ENCODE measurements around the gene C1orf35. TPM values are rescaled to one million over a fixed set of nuclear protein-coding genes. Genes with fewer than 3 reads are reported as not detected.
A peak's percentile ranks its signal among the peaks of the same experiment; 100 is the strongest.

The C1orf35 gene
- total and polyA plus RNA-seq, 9 of the 15 experiments (the other 6 are each of a cell fraction or from before 2014, with no cell fraction given): 3.2 to 48.7 (median 12.5) TPM

- TF ChIP-seq TAF1 (IDR thresholded peaks at IDR 0.05; ENCODE audit: control insufficient read depth, extremely low read depth, insufficient read depth, low read length, severe bottlenecking) (peak; percentile 71), ZSCAN29 (IDR thresholded peaks at IDR 0.05) (0 out of 2 replicates have a peak, but pooled peaks have one; percentile 38), CAMTA2 (CRISPR knock-in tag; conservative IDR thresholded peaks at IDR 0.05) (no peak), ZNF584 (CRISPR knock-in tag; IDR thresholded peaks at IDR 0.05; ENCODE audit: low read depth) (no peak), XRCC3 (IDR thresholded peaks at IDR 0.05) (no peak), NFATC3 (IDR thresholded peaks at IDR 0.05) (no peak), ARID3B (CRISPR knock-in tag; IDR thresholded peaks at IDR 0.05; ENCODE audit: borderline replicate concordance) (no peak; the same call in 1 of the 2 replicates), RBBP5 (IDR thresholded peaks at IDR 0.05; ENCODE audit: borderline replicate concordance, insufficient read depth, low read length, poor library complexity, severe bottlenecking) (peak; percentile 84), POLR2B (IDR thresholded peaks at IDR 0.05; ENCODE audit: low read depth, partially characterized antibody) (peak; percentile 81), CBX3 (IDR thresholded peaks at IDR 0.05; ENCODE audit: borderline replicate concordance in 1 of 2, low read length in 2 of 2) (no peak), ZNF280A (IDR thresholded peaks at IDR 0.05; ENCODE audit: low read depth, partially characterized antibody) (no peak), ZNF197 (CRISPR knock-in tag; IDR thresholded peaks at IDR 0.05; ENCODE audit: low read depth) (no peak), RERE (CRISPR knock-in tag; IDR thresholded peaks at IDR 0.05; ENCODE audit: borderline replicate concordance) (no peak), ZNF24 (IDR thresholded peaks at IDR 0.05) (peak; percentile 49; the same call in 1 of the 2 replicates), NEUROD1 (IDR thresholded peaks at IDR 0.05; ENCODE audit: borderline replicate concordance, low read depth, low read length, partially characterized antibody) (peak; percentile 13), FOS (IDR thresholded peaks at IDR 0.05; ENCODE audit: extremely low read depth, insufficient read length) (no peak), ZNF79 (CRISPR knock-in tag; IDR thresholded peaks at IDR 0.05; ENCODE audit: low read depth) (no peak), GTF2F1 (IDR thresholded peaks at IDR 0.05; ENCODE audit: low read depth, low read length) (no peak)
These were observed 37.0 kb upstream of the C1orf35 start, which contains the start of gene GUK1 (continued) for GRCh38 chr1:228139931-228140723.
